Adipocyte (in vitro differentiated cells): ENCODE data around the gene ZSWIM6.
A peak's percentile ranks its signal among the peaks of the same experiment; 100 is the strongest.

Experiments
- DNase-seq: peaks from one replicate; pipeline ENCODE4 v3.0.0-alpha.2; 2015; ENCODE audit warnings: low read depth
- H3K27me3 ChIP-seq: replicated peaks from 2 replicates; pipeline ENCODE4 v1.7.0; 2013; ENCODE audit warnings: mild to moderate bottlenecking, low read length, moderate library complexity; ENCODE audit not compliant: control insufficient read depth, insufficient read depth
- H3K36me3 ChIP-seq: 2 replicates; pipeline ENCODE4 v1.7.0; 2013; ENCODE audit warnings: low read length, mild to moderate bottlenecking, moderate library complexity; ENCODE audit not compliant: control insufficient read depth, insufficient read depth, severe bottlenecking
- H3K4me1 ChIP-seq: 2 replicates; pipeline ENCODE4 v1.7.0; 2013; ENCODE audit warnings: mild to moderate bottlenecking, low read length, moderate library complexity; ENCODE audit not compliant: control insufficient read depth, insufficient read depth
- H3K4me3 ChIP-seq: 2 replicates; pipeline ENCODE4 v1.7.0; 2013; ENCODE audit warnings: mild to moderate bottlenecking, low read length, moderate library complexity
- H3K9ac ChIP-seq: 2 replicates; pipeline ENCODE4 v1.7.0; 2013; ENCODE audit warnings: mild to moderate bottlenecking, low read length, moderate library complexity
- H3K9me3 ChIP-seq: 2 replicates; pipeline ENCODE4 v1.7.0; 2013; ENCODE audit warnings: mild to moderate bottlenecking, low read length, moderate library complexity; ENCODE audit not compliant: control insufficient read depth

ZSWIM6 gene

DNA sequence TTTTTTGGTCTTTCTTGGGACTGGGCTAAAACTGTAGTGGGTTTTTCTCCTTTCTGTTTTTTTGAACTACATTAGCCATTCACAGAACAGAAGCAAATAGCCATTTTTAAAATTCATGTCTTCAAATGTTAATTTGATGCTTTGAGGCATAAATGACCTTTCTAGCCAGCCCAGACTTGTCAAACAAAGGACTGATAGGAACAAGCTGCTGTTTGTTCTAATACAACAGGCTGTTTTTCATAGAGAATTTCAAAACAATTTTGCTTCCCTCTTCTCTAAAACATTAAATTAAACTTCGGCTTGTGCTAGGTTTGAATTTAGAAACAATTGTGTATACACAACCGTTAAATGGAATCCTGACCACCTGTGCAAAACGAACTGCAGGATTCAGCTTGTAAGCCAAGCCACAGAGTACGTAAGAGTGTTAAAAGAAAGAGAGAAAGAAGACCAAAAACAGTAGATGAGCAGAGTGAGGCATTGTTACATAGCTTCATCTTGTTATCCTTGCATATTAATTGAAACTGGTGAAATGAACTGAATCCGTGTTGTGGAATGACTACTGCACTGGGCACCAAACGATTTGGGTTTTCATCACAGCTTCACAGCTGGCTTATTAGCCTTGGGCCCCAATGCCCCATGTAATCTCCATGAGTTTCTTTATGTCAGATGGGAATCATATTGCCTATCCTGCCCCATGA is 100.0 kb downstream of the ZSWIM6 start:
- Histone ChIP-seq H3K27me3 (no peaks in the 10 kb centered on the region), H3K36me3 (no peaks in the 10 kb centered on the region), H3K9me3 (no peaks in the 10 kb centered on the region), H3K9ac (no peak overlapping the region), H3K4me1 (no peaks in the 10 kb centered on the region), H3K4me3 (no peak overlapping the region)
- DNase-seq, result peak; percentile 31

DNA sequence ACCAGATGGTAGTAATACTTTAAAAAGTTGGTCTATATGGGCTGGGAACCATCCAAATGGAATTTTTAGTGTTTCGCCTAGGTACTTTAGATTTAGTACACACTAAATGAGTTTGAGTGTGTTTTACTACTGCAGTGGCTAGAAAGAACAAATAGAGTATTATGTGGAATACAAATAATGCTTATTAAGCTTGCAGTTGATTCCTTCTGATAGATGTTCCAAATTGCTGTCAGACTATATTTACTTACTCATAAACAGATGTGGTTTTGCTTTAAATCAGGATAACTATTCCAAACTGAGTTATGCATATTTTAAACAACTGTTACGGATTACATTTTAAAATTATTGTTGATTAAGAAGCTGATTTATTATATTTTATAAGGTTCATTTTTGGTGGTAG is 103.3 kb downstream of the ZSWIM6 start:
- Histone ChIP-seq H3K4me1 (no peaks in the 10 kb centered on the region), H3K9me3 (no peaks in the 10 kb centered on the region), H3K27me3 (no peaks in the 10 kb centered on the region), H3K36me3 (no peaks in the 10 kb centered on the region), H3K9ac (no peak overlapping the region), H3K4me3 (no peak overlapping the region)
- DNase-seq, result no peak

DNA sequence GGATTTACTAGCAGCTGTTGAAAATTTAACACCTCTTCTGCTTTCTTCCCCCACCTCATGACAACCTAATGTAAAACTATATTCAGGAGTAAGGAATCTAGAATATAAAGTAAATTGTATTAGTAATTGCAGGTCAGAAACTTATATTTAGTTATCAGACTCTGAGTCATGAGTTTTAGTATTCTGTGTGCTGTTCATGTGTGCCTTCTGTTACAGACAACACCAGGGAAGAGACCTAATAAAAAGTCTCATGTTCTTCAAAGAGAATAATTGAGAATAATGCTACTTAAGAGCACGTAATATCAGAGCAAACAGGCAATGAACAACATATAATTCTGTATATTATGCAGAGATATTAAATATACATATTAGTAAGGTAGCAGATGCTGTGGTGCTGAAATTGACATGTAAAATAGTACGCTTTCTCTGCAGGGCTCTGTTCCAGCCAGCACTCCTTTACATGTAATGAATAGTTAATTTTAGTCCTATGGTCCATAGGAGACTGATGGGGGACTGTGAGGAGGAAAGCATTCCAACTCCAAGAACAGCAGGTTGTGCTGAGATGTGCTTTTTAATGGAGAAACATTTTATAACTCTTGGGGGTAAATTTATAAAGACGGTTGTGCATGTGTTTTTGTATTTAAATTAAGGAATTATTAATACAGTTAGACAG is 106.4 kb downstream of the ZSWIM6 start:
- H3K9me3 ChIP-seq, result peaks cover 14% of the 10 kb centered on the region
- H3K27me3 ChIP-seq, result no peaks in the 10 kb centered on the region
- no peak for DNase-seq
- no peaks in the 10 kb centered on the region for H3K36me3 ChIP-seq
- H3K4me1 ChIP-seq, result no peaks in the 10 kb centered on the region
- no peak overlapping the region for H3K4me3 ChIP-seq
- no peak overlapping the region for H3K9ac ChIP-seq

- Histone ChIP-seq H3K9ac (no peak overlapping the region), H3K9me3 (peaks cover 14% of the 10 kb centered on the region), H3K4me1 (no peaks in the 10 kb centered on the region), H3K36me3 (no peaks in the 10 kb centered on the region), H3K4me3 (no peak overlapping the region), H3K27me3 (no peaks in the 10 kb centered on the region)
- DNase-seq, result no peak
Measured at GRCh38 chr5:61440086-61440485, 108.0 kb downstream of the ZSWIM6 start.

- Histone ChIP-seq H3K4me1 (no peaks in the 10 kb centered on the region), H3K9me3 (peaks cover 14% of the 10 kb centered on the region)
Measured at GRCh38 chr5:61440596-61440995, 108.5 kb downstream of the ZSWIM6 start.

GRCh38 chr5:61441742-61442141 is 109.7 kb downstream of the ZSWIM6 start:
- no peak overlapping the region for H3K9ac ChIP-seq
- peaks cover 14% of the 10 kb centered on the region for H3K9me3 ChIP-seq
- no peaks in the 10 kb centered on the region for H3K27me3 ChIP-seq
- DNase-seq, result no peak
- no peak overlapping the region for H3K4me3 ChIP-seq
- no peaks in the 10 kb centered on the region for H3K4me1 ChIP-seq
- no peaks in the 10 kb centered on the region for H3K36me3 ChIP-seq

More at GRCh38 chr5:61440596-61440995, 108.5 kb downstream of the ZSWIM6 start:
- H3K27me3 ChIP-seq, result no peaks in the 10 kb centered on the region
- no peak overlapping the region for H3K4me3 ChIP-seq
- H3K36me3 ChIP-seq, result no peaks in the 10 kb centered on the region
- no peak overlapping the region for H3K9ac ChIP-seq
- DNase-seq, result no peak

DNA sequence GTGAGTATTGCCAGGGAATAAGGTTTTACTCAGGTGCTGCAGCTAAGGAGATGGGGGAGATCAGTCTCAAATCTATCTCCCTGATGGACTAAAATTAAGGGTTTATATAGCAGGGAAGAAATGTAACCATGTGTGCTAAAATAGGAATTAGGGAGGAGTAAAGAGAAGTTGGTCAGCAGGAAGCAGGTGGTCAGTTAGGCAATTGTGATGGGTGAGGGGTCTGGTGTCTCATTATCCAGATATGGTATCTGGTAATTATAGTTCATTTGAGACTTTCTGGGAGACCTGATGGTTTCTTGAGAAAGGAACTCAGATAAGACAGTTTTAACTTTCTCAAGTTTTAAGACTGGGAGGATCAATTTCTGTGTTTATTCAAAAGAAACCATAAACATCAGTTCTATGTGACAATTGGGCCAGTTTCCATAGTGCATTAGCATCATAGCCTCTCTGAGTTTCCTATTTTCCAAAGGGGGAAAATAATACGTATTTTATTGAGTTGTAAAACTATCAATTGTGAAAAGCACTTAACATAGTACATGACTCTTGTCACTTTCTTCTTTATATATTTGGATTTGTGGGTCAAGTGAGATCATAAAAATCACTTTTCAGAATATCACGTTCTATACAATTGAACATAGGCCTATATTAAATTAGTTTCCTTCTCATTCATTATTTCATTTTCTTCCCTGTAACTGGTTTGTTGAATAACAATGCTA is 115.9 kb downstream of the ZSWIM6 start:
- no peaks in the 10 kb centered on the region for H3K27me3 ChIP-seq
- H3K4me3 ChIP-seq, result no peak overlapping the region
- peaks cover 31% of the 10 kb centered on the region for H3K4me1 ChIP-seq
- no peaks in the 10 kb centered on the region for H3K36me3 ChIP-seq
- peaks cover 9% of the 10 kb centered on the region for H3K9me3 ChIP-seq
- no peak for DNase-seq
- no peak overlapping the region for H3K9ac ChIP-seq

GRCh38 chr5:61449804-61450492 is 117.9 kb downstream of the ZSWIM6 start:
- no peaks in the 10 kb centered on the region for H3K36me3 ChIP-seq
- DNase-seq, result peak; percentile 90
- H3K4me3 ChIP-seq, result peak overlapping the region; percentile 54
- H3K4me1 ChIP-seq, result peaks cover 31% of the 10 kb centered on the region
- peaks cover 8% of the 10 kb centered on the region for H3K9me3 ChIP-seq
- peak overlapping the region; percentile 44 for H3K9ac ChIP-seq
- no peaks in the 10 kb centered on the region for H3K27me3 ChIP-seq

DNA sequence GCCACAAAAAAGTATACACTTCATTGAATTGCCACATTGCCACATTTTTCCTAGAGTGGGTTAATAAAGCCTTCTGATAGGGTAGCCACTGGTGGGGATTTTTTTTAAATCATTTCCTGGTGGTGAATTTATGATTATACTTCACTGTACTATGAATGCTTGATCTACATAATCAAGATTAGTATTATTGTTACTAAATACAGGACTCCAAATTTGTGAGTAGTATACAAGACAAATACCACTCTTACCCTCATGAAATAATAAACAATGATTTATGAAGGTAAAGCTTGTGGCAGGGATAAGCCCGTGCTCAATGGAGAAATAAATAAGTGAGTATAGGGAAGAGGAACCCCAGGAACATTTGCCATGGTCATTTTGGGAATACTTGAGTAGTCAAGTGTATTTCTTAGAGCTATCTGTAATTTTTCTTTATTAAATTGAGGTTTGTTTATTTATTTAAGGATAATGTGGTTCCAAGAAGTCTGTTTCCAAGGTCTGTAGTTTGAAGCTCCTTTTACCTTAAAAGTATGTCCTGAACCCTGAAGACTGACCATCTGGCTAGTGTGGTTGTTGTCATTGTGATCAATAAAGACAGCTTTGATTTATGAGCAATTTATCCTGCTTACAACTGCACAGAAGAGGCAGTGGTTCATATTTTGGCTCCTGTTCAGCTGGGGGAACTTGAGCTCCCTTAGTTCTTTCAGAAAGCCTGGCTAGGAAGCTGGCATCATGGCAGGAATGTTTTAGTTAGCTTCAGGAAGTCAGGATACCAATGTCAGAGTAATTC is 118.6 kb downstream of the ZSWIM6 start:
- H3K36me3 ChIP-seq, result no peaks in the 10 kb centered on the region
- H3K4me3 ChIP-seq, result no peak overlapping the region
- H3K9me3 ChIP-seq, result peaks cover 8% of the 10 kb centered on the region
- no peaks in the 10 kb centered on the region for H3K27me3 ChIP-seq
- peak; percentile 94 for DNase-seq
- peaks cover 31% of the 10 kb centered on the region for H3K4me1 ChIP-seq
- H3K9ac ChIP-seq, result peak overlapping the region; percentile 1

GRCh38 chr5:61455179-61456006 is 123.3 kb downstream of the ZSWIM6 start:
- peaks cover 20% of the 10 kb centered on the region for H3K4me1 ChIP-seq
- H3K36me3 ChIP-seq, result no peaks in the 10 kb centered on the region
- DNase-seq, result no peak
- no peak overlapping the region for H3K9ac ChIP-seq
- no peaks in the 10 kb centered on the region for H3K27me3 ChIP-seq
- no peak overlapping the region for H3K4me3 ChIP-seq
- no peaks in the 10 kb centered on the region for H3K9me3 ChIP-seq
